ENCODE data around the gene USH1C. TPM values are rescaled to one million over a fixed set of nuclear protein-coding genes. Genes with fewer than 3 reads are reported as not detected.
A peak's percentile ranks its signal among the peaks of the same experiment; 100 is the strongest.

Gene USH1C
- total and polyA plus RNA-seq, 12 donors = 0.14 to 16.9 (median 0.85) TPM; not detected in 2

- H3K36me3 ChIP-seq (replicated peaks in 1 of 2) = no peaks in the 10 kb centered on the region
- no peak overlapping the region for H3K4me3 ChIP-seq
- peaks cover 30% of the 10 kb centered on the region for H3K27me3 ChIP-seq
- intact Hi-C loops (cut with DNase I) = no loop called here
- TF ChIP-seq CTCF (IDR thresholded peaks at IDR 0.05) = no peak
- 30 to 39% (median 34%) methylated on average over 11 to 14 of the region's 14 CpGs for WGBS, 4 donors
- DNase-seq = peak in 3 of 7 donors; percentile 29 to 66 (median 35)
- H3K4me1 ChIP-seq (replicated peaks in 1 of 2) = no peaks in the 10 kb centered on the region
- H3K27ac ChIP-seq = no peak overlapping the region
- H3K9me3 ChIP-seq (replicated peaks in 1 of 3) = no peaks in the 10 kb centered on the region
These were observed 64.7 kb downstream of the USH1C start for GRCh38 chr11:17479284-17480214.

GRCh38 chr11:17478070-17478469 is 66.1 kb downstream of the USH1C start:
- WGBS, 4 donors = 38 to 56% (median 44%) methylated on average over 6 of the region's 6 CpGs

DNA sequence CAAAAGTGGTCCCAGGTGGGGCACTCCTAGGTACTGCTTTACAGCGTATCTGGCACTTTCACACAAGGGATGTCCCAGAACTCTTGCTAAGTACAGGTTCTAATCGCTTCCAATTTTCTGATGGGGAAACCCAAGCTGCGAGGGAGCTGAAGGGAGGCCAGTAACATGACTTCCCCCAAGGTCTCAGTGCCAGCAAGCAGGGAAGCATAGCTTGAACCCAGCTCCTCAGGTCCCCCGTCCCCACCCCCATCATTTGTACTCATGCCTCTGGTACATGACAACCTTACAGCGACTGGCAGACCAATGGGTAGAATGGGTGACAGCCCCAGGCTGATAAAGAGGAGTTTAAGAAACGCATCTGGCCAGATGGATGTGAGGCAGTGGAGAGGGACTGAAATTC is 66.9 kb downstream of the USH1C start:
- intact Hi-C loops (cut with DNase I) = no loop called here
- no peak for DNase-seq
- 40 to 47% (median 41%) methylated on average over 6 of the region's 6 CpGs for WGBS, 4 donors
- Histone ChIP-seq H3K9me3 (replicated peaks in 1 of 3) (no peaks in the 10 kb centered on the region), H3K27me3 (peaks cover 33% of the 10 kb centered on the region), H3K4me3 (no peak overlapping the region), H3K4me1 (replicated peaks in 1 of 2) (no peaks in the 10 kb centered on the region), H3K27ac (no peak overlapping the region), H3K36me3 (replicated peaks in 1 of 2) (no peaks in the 10 kb centered on the region)
- TF ChIP-seq POLR2A (IDR thresholded peaks at IDR 0.05) (no peak), CTCF (IDR thresholded peaks at IDR 0.05) (no peak)

More at GRCh38 chr11:17478070-17478469, 66.1 kb downstream of the USH1C start:
- H3K4me1 ChIP-seq (replicated peaks in 1 of 2) = no peaks in the 10 kb centered on the region
- H3K4me3 ChIP-seq = no peak overlapping the region
- H3K27ac ChIP-seq = no peak overlapping the region
- H3K36me3 ChIP-seq (replicated peaks in 1 of 2) = no peaks in the 10 kb centered on the region
- intact Hi-C loops (cut with DNase I) = no loop called here
- peaks cover 33% of the 10 kb centered on the region for H3K27me3 ChIP-seq
- no peak for DNase-seq
- H3K9me3 ChIP-seq (replicated peaks in 1 of 3) = no peaks in the 10 kb centered on the region
- TF ChIP-seq POLR2A (IDR thresholded peaks at IDR 0.05) = no peak
- TF ChIP-seq CTCF (IDR thresholded peaks at IDR 0.05) = no peak

- 7 to 17% (median 11%) methylated on average over 9 of the region's 9 CpGs for WGBS, 4 donors
- no peak overlapping the region for H3K4me3 ChIP-seq
- no peaks in the 10 kb centered on the region for H3K4me1 ChIP-seq (replicated peaks in 1 of 2)
- TF ChIP-seq POLR2A (IDR thresholded peaks at IDR 0.05) (no peak), CTCF (IDR thresholded peaks at IDR 0.05) (no peak)
- H3K27ac ChIP-seq = no peak overlapping the region
- H3K27me3 ChIP-seq = peaks cover 33% of the 10 kb centered on the region
- intact Hi-C loops (cut with DNase I) = no loop called here
- no peak for DNase-seq
- H3K36me3 ChIP-seq (replicated peaks in 1 of 2) = no peaks in the 10 kb centered on the region
- H3K9me3 ChIP-seq (replicated peaks in 1 of 3) = no peaks in the 10 kb centered on the region
These were observed 67.2 kb downstream of the USH1C start for GRCh38 chr11:17477084-17477333.

Data from adrenal gland (tissue), 12 donors.